ENCODE measurements around the gene PPP1R1B.

Gene PPP1R1B

GRCh38 chr17:39653662-39654331 lies 27.0 kb downstream of the PPP1R1B start:
- peak; percentile 73 to 78 for DNase-seq (ENCODE audit: low read depth in 2 of 2)

GRCh38 chr17:39655105-39655504 lies 28.4 kb downstream of the PPP1R1B start:
- DNase-seq (ENCODE audit: low read depth in 2 of 2): no peak

GRCh38 chr17:39658346-39658745 lies 31.6 kb downstream of the PPP1R1B start:
- no peak for DNase-seq (ENCODE audit: low read depth in 2 of 2)

GRCh38 chr17:39658760-39659159 lies 32.0 kb downstream of the PPP1R1B start:
- no peak for DNase-seq (ENCODE audit: low read depth in 2 of 2)

- DNase-seq (ENCODE audit: low read depth in 2 of 2): no peak
Measured at GRCh38 chr17:39659279-39660010, 32.7 kb downstream of the PPP1R1B start.

GRCh38 chr17:39660011-39660360 lies 33.2 kb downstream of the PPP1R1B start:
- no peak for DNase-seq (ENCODE audit: low read depth in 2 of 2)

- DNase-seq (ENCODE audit: low read depth in 2 of 2): no peak
Measured at GRCh38 chr17:39660397-39661385, 33.9 kb downstream of the PPP1R1B start.

- no peak for DNase-seq (ENCODE audit: low read depth in 2 of 2)
Measured at GRCh38 chr17:39661744-39662541, 35.2 kb downstream of the PPP1R1B start.

- DNase-seq (ENCODE audit: low read depth in 2 of 2): no peak
Measured at GRCh38 chr17:39662551-39663339, 36.0 kb downstream of the PPP1R1B start.

GRCh38 chr17:39663340-39663687 lies 36.6 kb downstream of the PPP1R1B start:
- no peak for DNase-seq (ENCODE audit: low read depth in 2 of 2)

GRCh38 chr17:39663688-39664580 lies 37.2 kb downstream of the PPP1R1B start:
- DNase-seq (ENCODE audit: low read depth in 2 of 2): no peak

GRCh38 chr17:39664581-39665561 lies 38.1 kb downstream of the PPP1R1B start, which contains the start of gene TCAP:
TCAP (plus strand) TSS chr17:39665349; CDS start chr17:39665360, 11 bp downstream.
- no peak for DNase-seq (ENCODE audit: low read depth in 2 of 2)

GRCh38 chr17:39665642-39666224 lies 39.0 kb downstream of the PPP1R1B start:
- no peak for DNase-seq (ENCODE audit: low read depth in 2 of 2)

GRCh38 chr17:39666231-39666600 lies 39.5 kb downstream of the PPP1R1B start:
- DNase-seq (ENCODE audit: low read depth in 2 of 2): no peak

GRCh38 chr17:39666601-39667261 lies 40.0 kb downstream of the PPP1R1B start:
- no peak for DNase-seq (ENCODE audit: low read depth in 2 of 2)

- DNase-seq (ENCODE audit: low read depth in 2 of 2): no peak
Measured at GRCh38 chr17:39667262-39667944, 40.7 kb downstream of the PPP1R1B start.

Measured in activated CD4-positive, alpha-beta T cell treated with anti-CD3 and anti-CD28 coated beads for 24 hours (primary cell).